Left lobe of liver (tissue), 2 donors: Measurements from ENCODE around the gene KYAT1. TPM values are rescaled to one million over a fixed set of nuclear protein-coding genes. Genes with fewer than 3 reads are reported as not detected.
"Not testable (repeated sequence)": the region's sequence is repeated elsewhere in the genome, so short reads cannot be mapped to it uniquely, and the experiment has no call there.

ENCODE experiments used
- ATAC-seq: fragments of 200-7000 bp; cut with Tn5 transposase; one replicate; pipeline ENCODE4 v1.9.1; 2020; ENCODE audit warnings: mild to moderate bottlenecking, moderate library complexity
- DNase-seq: peaks from one replicate; pipeline ENCODE4 v3.0.0-alpha.2; 2020; ENCODE audit warnings: low spot score
- total RNA-seq: library from RNA; stranded (reverse); gene quantifications from one replicate; pipeline ENCODE4 v1.2.1, GENCODE V29; 2021
- donor health status: DM: no; HTN: no; CAD: no; lungs with moderate emphysema.
- donor health status: DM: no; HTN: yes; CAD: no.

The KYAT1 gene
- total RNA-seq, 1 donor from 2014 or later = 9.6 TPM

DNA sequence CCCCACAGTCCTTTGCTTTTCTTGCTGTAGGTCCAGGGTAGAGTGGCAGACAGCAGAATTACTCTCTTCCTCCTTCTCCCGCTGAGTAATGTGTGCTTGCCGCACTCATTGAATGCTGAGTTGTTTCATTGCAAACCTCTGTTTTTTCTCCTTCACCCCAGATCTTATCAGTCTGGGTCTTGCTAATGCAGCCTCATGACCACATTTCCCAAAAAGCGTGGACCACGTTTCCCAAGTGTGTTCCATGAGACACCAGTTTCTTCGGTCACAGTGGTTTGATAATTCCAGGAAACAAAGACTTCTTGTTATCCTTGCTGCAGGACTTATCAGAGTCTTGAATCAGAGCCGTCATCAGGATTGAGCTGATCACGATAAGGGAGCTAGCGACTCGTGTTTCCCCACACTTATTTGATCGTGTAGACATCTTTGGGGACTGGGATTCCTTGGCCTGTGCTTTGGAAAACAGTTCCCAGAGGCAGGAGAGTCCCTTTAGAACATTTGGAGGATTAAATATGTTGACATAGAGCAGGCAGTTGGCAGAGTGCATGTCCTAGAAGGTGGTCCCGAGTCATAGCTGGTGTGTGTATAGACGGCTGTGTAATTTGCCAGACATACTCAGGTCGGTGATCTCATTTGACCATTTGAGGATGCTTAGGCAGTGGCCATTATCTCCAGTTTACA is 4.6 kb upstream of the KYAT1 start:
- no peak for DNase-seq
- no peak for ATAC-seq

DNA sequence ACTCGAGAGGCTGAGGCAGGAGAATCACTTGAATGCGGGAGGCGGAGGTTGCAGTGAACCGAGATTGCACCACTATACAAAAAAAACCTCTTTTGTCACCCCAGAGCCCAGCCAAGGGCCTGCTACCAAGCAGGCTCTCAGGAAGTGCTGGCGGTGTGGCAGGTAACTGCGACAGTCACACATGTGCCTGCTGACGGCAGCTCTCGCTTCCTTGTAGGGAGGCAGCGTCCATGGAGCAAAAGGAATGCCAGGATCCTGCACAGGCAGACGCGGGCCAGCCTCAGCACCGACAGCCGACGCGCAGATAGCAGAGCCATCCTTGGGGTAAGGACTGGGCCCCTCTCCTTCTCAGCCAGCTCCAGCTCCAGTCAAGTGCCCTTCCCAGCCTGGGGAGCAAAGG is 4.0 kb upstream of the KYAT1 start:
- no peak for ATAC-seq
- DNase-seq = no peak

DNA sequence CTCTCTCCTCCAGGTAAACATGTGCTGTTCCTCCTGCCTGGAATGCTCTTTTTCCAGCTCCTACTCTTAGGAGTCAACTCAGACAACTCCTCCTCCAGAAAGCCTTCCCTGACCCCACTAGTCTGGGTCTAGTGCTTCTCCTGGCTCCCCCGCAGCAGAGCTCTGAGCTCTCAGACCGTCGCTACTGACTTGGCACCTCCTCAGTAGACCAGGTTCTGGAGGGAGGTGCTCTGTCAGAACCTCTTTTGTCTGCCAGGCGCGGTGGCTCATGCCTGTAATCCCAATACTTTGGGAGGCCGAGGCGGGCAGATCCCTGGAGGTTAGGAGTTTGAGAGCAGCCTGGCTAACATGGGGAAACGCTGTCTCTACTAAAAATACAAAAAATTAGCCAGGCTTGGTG is 3.6 kb upstream of the KYAT1 start:
- no peak for DNase-seq
- ATAC-seq = no peak

DNA sequence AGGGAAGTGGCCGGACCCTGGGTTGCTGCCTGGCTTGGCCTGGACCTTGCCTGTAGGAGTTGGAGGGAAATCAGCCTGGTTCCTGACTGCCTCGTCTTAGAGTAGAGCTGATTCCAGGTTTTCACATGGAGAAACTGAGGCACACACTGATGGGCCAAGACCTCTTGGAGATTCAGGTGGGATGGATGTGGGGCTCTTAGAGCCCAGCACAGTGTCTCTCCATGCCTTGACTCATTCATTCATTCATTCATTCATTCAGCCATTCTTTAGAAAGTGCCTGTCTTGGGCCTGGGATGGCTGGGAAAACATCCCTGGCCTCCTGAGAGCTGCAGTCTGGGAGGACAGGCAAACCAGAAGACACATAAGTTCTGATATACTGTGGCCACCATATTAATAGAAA is 2.4 kb upstream of the KYAT1 start:
- ATAC-seq = no peak
- DNase-seq = no peak

DNA sequence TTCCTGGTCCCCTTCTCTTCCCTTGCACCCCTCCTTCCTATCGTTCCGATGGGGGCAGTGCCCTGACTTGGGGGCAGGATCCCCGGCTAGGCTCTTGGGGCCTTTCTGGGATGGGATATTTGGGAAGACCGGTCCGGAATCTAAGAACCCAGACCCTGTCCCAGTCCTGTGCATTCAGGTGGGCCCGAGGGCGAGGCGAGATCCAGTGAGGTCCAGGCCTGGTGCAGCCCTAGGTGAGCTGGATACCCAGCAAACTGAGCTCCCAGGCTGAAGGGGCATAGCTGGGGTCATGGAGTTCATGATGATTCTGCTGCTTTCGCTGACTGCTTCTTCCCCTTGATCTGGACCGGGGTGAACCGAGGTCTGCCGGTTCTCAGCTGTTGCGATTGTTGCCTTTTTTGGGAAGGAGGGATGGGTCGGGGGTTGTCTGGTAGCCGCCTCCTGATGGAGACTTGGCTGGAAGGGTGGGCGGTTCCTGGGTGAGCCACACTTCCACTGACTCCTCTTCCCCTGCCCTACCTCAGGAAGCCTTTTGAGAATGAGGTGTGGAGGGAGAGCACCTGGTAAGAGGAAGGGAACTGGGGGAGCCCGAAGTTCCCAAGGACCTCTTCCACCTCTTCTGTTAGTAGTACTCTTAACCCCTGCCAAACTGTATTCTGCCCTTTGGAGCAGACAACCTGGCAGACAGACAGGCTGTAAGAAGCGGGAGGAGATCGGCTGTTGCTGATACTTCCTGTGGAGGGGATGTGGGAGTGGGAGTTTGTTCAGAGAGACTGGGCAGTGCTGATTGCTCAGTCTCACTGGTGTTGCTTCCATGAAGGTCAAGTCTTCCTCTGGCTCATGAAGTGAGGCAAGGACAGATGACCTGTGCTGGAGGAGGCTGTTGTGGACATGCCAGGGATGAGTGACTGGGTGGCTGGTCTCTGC is 1.2 kb upstream of the KYAT1 start:
- ATAC-seq (no peak), DNase-seq (no peak)

DNA sequence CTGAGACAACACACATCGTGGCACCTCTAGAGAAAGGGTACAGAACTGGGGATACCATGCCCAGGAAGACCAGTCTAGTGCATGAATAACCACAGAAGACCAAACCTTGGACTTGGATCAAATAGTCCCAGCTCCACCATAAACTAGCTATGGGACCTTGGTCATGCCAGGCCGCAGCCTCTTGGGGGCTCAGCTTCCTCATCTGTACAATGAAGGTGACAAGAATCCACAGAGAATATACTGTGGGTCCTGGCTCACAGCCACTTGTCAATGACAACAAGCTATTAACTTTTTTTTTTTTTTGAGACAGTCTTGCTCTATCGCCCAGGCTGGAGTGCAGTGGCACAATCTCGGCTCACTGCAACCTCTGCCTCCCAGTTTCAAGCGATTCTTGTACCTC is 3.9 kb downstream of the KYAT1 start:
- DNase-seq (no peak), ATAC-seq (no peak)

DNA sequence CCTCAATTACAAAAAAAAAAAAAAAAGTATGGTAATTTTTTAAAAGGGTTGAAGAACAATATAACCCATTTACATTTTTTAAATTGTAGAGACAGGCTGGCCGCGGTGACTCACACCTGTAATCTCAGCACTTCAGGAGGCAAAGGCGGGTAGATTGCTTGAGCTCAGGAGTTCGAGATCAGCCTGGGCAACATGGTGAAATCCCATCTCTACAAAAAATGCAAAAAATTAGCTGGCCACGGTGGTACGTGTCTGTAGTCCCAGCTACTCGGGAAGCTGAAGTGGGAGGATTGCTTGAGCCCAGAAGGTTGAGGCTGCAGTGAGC is 10.8 kb downstream of the KYAT1 start:
- not testable (repeated sequence) for DNase-seq, ATAC-seq

DNA sequence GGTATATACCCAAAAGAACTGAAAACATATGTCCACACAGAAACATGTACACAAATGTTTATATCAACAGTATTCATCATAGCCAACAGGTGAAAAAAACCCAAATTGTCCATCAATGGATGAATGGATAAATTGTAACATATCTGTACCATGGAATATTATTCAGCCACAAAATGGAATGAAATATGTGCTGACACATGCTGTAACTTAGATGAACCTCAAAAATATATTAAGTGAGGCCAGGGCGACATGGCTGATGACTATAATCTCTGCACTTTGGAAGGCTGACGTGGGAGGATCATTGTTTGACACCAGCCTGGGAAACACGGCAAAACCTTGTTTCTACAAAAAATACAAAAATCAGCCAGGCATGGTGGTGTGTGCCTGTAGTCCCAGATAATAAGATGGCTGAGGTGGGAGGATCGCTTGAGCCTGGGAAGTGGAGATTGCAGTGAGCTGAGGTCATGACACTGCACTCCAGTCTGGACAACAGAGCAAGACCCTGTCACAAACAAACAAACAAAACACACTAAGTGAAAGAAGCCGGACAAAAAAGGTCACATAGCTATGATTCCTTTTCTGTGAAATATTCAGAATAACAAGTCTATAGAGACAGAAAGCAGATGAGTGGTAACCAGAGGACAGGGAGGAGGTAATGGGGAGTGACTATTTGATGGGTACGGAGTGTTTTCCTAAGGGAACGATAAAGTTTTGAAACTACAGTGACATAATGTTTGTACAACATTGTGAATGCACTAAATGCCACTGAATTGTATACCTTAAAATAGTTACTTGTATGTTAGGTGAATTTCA is 11.4 kb downstream of the KYAT1 start:
- ATAC-seq (no peak), DNase-seq (no peak)

DNA sequence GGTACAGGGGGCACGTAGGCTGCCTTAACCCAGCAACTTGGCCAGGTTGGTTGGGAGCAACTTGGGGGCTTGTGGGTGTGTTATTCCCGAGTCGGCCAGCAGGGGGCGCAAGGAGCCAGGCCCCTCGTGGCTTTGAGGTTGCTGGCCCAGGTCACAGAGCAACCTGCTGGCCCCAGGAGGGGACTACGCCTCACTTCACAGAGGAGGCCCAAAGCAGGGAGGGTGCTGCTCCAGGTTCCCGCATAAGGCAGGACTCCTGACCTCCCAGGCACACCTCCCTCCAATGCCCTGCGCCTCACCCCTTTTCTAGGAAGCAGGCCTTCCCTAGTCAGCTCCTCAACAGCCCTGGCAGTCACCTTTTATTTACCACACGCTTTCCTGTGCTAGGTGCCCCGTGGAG is 18.1 kb downstream of the KYAT1 start:
- ATAC-seq (peak; percentile 92), DNase-seq (peak; percentile 78)

DNA sequence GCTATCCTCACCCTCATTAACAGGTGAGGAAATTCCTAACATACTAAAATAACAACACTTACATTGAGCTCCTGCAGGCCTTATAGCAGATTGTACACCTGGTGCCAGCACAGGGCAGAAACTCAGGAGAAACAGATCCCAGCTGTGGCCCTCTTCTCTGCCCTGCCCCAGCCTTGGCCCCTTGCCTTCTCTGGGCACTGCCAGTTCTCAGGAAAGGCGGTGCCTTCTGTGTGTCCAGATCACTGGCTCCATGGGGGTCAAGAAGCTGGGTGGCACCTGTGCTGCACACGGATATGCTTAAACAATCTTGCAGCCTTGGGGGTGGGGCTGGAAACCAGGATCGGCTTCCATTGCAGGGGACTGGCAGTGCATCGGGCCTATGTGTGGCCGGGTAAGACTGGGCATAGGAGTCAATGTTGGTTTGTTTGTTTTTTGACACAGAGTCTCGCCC is 19.3 kb downstream of the KYAT1 start:
- ATAC-seq (peak; percentile 68), DNase-seq (peak; percentile 67)

DNA sequence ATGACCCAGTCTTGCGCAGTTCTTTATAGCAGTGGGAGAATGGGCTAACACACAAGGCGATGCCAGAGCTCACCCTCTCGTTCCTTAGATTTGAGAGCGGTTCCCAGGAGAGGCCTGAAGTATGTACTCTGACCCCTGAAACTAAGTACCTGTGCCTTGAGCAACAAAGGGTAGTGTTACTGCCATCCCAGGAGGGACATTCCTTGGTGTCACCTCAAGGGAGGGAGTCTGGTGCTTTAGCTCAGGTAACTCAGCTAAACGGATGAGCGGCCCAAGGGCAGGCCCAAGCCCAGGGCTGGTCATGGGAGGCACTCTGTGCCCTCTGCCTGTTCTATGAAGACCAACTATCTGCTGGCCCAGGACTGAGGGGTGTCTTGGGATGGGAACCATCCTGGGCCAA is 20.2 kb downstream of the KYAT1 start:
- DNase-seq (no peak), ATAC-seq (no peak)

DNA sequence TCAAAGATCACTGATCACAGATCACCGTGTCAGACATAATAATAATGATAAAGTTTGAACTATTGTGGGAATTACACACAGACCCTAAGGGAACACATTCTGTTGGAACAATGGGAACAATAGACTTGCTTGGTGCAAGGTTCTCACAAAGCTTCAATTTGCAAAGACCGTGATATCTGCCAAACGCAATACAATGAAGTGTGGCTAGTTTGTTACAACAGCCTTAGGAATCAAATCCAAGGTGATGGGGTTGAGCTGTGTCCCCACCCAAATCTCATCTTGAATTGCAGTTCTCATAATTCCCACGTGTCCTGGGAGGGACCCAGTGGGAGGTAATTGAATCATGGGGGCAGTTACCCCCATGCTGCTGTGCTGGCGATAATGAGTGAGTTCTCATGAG is 20.8 kb downstream of the KYAT1 start:
- ATAC-seq (no peak), DNase-seq (no peak)

DNA sequence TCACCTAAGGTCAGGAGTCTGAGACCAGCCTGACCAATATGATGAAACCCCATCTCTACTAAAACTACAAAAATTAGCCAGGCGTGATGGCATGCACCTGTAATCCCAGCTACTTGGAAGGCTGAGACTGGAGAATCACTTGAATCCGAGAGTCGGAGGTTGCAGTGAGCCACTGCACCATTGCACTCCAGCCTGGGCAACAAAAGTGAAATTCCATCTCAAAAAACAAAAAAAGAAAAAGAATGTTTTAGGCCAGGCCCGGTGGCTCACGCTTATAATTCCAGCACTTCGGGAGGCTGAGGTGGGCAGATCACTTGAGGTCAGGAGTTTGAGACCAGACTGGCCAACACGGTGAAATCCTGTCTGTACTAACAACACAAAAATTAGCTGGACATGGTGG is 23.3 kb downstream of the KYAT1 start:
- not testable (repeated sequence) for DNase-seq, ATAC-seq

DNA sequence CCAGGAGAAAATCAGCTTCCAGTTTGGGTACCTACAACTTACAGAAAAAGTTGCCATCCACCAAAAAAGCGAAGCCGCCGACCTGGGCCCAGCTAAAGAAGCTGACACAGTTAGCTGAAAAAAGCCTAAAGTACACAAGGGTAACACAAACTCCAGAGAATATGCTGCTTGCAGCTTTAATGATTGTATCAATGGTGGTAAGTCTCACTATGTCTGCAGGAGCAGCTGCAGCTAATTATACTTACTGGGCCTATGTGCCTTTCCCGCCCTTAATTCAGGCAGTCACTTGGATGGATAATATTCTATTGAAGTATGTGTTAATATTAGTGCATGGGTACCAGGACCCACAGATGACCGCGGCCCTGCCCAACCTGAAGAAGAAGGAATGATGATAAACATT is 27.3 kb downstream of the KYAT1 start:
- not testable (repeated sequence) for DNase-seq, ATAC-seq

DNA sequence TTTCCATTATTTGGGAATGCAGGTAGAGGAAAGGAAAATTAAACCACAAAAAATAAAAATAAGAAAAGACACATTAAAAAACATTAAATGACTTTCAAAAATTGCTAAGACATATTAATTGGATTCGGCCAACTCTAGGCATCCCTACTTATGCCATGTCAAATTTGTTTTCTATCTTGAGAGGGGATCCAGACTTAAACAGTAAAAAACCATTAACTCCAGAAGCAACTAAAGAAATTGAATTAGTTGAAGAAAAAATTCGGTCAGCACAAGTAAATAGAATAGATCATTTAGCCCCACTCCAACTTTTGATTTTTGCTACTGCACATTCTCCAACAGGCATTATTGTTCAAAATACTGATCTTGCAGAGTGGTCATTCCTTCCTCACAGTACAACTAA is 29.1 kb downstream of the KYAT1 start:
- ATAC-seq, DNase-seq: not testable (repeated sequence)

DNA sequence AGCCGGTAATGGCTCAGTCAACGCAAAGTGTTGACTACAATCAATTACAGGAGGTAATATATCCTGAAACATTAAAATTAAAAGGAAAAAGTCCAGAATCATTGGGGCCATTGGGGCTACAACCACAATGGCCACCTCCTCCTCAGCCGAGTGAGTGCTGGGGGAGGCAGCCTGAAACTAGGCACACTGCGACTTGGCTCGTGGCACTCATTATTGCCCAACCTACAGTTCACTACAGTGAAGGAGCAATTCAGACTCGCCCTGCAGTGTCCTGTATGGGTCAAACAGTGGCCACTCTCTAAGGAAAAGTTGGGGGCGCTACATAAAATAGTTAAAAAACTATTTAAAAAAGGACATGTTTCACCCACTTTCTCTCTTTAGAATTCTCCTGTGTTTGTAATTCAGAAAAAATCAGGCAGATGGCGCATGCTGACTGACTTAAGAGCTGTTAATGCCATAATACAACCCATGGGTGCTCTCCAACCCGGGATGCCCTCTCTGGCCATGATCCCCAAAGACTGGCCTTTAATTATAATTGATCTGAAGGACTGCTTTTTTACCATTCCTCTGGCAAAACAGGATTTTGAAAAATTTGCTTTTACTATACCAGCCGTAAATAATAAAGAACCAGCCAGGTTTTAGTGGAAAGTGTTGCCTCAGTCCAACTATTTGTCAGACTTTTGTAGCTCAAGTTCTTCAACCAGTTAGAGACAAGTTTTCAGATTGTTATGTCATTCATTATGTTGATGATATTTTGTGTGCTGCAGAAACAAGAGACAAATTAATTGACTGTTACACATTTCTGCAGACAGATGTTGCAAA is 29.8 kb downstream of the KYAT1 start:
- ATAC-seq = peak; percentile 94
- not testable (repeated sequence) for DNase-seq

DNA sequence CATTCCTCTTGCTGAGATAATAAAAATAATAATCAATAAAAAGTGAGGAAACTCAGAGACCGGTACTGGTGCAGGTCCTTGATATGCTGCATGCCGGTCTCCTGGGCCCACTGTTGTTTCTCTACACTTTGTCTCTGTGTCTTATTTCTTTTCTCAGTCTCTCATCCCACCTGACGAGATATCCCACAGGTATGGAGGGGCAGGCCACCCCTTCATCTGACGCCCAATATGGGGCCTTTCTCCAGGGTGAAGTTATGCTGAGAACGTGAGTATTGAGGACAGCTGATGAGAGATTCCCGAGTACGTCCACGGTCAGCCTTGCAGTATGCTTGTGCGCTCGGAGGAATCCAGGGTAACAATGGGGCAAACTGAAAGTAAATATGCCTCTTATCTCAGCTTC is 30.7 kb downstream of the KYAT1 start:
- ATAC-seq, DNase-seq: not testable (repeated sequence)

DNA sequence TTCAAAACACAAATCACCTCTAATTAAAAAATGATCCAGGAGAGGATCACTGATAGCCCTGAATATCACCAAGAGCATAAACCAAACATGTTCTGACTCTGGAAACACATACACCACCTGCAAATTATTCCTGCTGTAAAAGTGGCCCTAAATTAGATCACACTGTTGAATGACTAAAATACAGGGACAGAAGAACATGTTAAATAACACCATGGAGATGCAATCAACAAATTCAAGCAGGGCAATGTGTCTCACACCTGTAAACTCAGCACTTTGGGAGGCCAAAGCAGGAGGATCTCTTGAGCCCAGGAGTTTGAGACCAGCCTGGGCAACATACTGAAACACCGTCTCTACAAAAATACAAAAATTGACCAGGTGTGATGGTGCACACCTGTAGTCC is 33.9 kb downstream of the KYAT1 start:
- DNase-seq (no peak), ATAC-seq (no peak)

DNA sequence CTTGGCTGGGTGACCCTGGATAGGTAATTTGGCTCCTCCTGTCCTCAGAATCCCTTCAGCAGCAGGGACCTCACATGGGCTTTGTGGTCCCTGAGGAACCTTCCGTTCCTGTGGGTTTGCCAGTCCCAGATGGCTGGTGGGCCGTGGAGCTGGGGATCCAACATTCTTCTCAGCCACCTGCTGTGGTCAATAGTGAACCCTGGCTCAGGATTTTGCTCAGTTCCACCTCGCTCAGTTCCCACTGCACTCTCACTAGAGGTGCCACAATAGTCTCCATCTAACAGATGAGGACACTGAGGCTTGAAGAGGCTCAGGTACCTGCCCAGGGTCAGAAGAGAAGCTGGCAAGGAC is 35.1 kb downstream of the KYAT1 start:
- DNase-seq (no peak), ATAC-seq (no peak)

DNA sequence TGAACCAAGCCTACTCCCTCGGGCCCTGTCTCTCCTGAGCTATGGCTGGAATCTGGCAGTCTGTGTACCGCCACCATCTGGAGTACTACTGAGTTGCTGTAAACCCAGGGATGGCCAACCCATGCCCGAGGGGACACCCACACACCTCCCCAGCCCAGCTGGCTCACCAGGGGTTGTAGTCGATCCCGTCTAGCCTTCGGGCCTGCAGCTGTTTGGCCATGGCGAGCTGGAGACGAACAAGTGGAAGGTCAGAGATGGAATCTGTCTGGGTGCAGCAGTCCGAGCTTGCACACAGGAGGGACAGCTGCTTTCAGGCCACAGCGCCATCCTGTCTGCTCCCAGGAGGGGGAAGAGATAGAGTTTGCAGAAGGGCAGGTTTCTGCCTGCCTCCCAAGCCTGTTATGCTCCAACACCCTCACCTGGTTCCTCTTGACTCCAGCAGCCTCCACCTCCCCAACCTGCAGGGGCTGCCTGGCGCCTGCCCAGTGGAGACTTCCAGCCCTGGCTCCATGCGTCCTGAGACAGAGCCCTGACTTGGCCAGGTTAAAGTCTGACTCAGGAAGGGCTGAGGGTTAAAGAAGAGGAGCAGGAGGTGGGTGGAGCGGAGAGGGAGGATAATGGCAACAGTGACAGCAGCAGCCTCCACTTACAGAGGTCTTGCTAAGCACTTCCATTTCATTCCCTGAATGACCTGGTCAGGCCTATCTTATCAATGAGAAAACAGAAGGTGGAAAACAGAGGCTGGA is 36.4 kb downstream of the KYAT1 start:
- DNase-seq (no peak), ATAC-seq (peak; percentile 22)
